ENCODE data around the gene ZNF697.
"Not testable (repeated sequence)": the region's sequence is repeated elsewhere in the genome, so short reads cannot be mapped to it uniquely, and the experiment has no call there.

Gene ZNF697

GRCh38 chr1:119647734-119648619 lies at the start of gene ZNF697:
Gene ZNF697 (minus strand): TSS chr1:119648266. CDS start chr1:119626100, 22,166 bp downstream.
- DNase-seq, result peak; percentile 95

GRCh38 chr1:119697598-119697997 lies 49.5 kb upstream of the ZNF697 start:
- DNase-seq, result no peak

GRCh38 chr1:119696863-119697262 lies 48.8 kb upstream of the ZNF697 start:
- not testable (repeated sequence) for DNase-seq

GRCh38 chr1:119689511-119689910 lies 41.4 kb upstream of the ZNF697 start:
- DNase-seq, result no peak

- no peak for DNase-seq
Measured at GRCh38 chr1:119688810-119689209, 40.7 kb upstream of the ZNF697 start.

- no peak for DNase-seq
Measured at GRCh38 chr1:119687434-119688079, 39.5 kb upstream of the ZNF697 start.

- no peak for DNase-seq
Measured at GRCh38 chr1:119686661-119687060, 38.6 kb upstream of the ZNF697 start.

- no peak for DNase-seq
Measured at GRCh38 chr1:119683893-119684292, 35.8 kb upstream of the ZNF697 start.

- DNase-seq, result no peak
Measured at GRCh38 chr1:119682141-119682540, 34.1 kb upstream of the ZNF697 start.

- DNase-seq, result no peak
Measured at GRCh38 chr1:119681560-119681959, 33.5 kb upstream of the ZNF697 start.

GRCh38 chr1:119680723-119681122 lies 32.7 kb upstream of the ZNF697 start:
- DNase-seq, result no peak

GRCh38 chr1:119680193-119680592 lies 32.1 kb upstream of the ZNF697 start:
- DNase-seq, result no peak

- DNase-seq, result no peak
Measured at GRCh38 chr1:119679223-119679622, 31.2 kb upstream of the ZNF697 start.

- no peak for DNase-seq
Measured at GRCh38 chr1:119676571-119677206, 28.6 kb upstream of the ZNF697 start.

GRCh38 chr1:119675349-119676345 lies 27.6 kb upstream of the ZNF697 start:
- DNase-seq, result peak; percentile 92

GRCh38 chr1:119674835-119675289 lies 26.8 kb upstream of the ZNF697 start:
- peak; percentile 41 for DNase-seq

GRCh38 chr1:119674111-119674526 lies 26.1 kb upstream of the ZNF697 start:
- DNase-seq, result no peak

GRCh38 chr1:119673171-119673940 lies 25.3 kb upstream of the ZNF697 start:
- DNase-seq, result no peak

GRCh38 chr1:119670898-119671297 lies 22.8 kb upstream of the ZNF697 start:
- DNase-seq, result no peak

- no peak for DNase-seq
Measured at GRCh38 chr1:119667173-119667572, 19.1 kb upstream of the ZNF697 start.

GRCh38 chr1:119664067-119664466 lies 16.0 kb upstream of the ZNF697 start:
- no peak for DNase-seq
